Measurements from ENCODE around the gene HACD4. TPM values are rescaled to one million over a fixed set of nuclear protein-coding genes. Genes with fewer than 3 reads are reported as not detected.

Gene HACD4
- total and polyA plus RNA-seq, 9 of the 15 experiments (the other 6 are each of a cell fraction or from before 2014, with no cell fraction given), result 0.02 TPM; not detected in 8

GRCh38 chr9:20981486-20981885, 50.0 kb downstream of the HACD4 start:
- Histone ChIP-seq H3K27me3 (ENCODE audit: control insufficient read depth in 2 of 2, insufficient read depth in 2 of 2, low read length in 2 of 2) (no peaks in the 10 kb centered on the region), H3K9me1 (ENCODE audit: control insufficient read depth, insufficient read depth, low read length) (no peaks in the 10 kb centered on the region), H2AFZ (ENCODE audit: low read depth, low read length) (no peak overlapping the region), H4K20me1 (replicated peaks; ENCODE audit: control insufficient read depth, insufficient read depth, low read length) (no peaks in the 10 kb centered on the region), H3K9me3 (replicated peaks; ENCODE audit: control insufficient read depth, insufficient read depth, low read depth, low read length) (no peaks in the 10 kb centered on the region), H3K27ac (ENCODE audit: extremely low read depth, low read depth, low read length) (no peak overlapping the region), H3K4me3 (no peak overlapping the region), H3K79me2 (ENCODE audit: control insufficient read depth, insufficient read depth, low read length) (no peaks in the 10 kb centered on the region), H3K9ac (ENCODE audit: insufficient read depth in 1 of 2, low read depth in 2 of 2, low read length in 2 of 2) (no peak overlapping the region), H3K36me3 (ENCODE audit: control insufficient read depth, insufficient read depth, low read length) (no peaks in the 10 kb centered on the region), H3K4me2 (ENCODE audit: insufficient read depth, low read length) (no peak overlapping the region), H3K4me1 (replicated peaks in 1 of 2; ENCODE audit: control insufficient read depth in 2 of 2, insufficient read depth in 2 of 2, low read length in 2 of 2) (no peaks in the 10 kb centered on the region)
- no peak for TF ChIP-seq MIER1 (IDR thresholded peaks at IDR 0.05; ENCODE audit: low read depth)
- no peak for TF ChIP-seq FOXM1 (IDR thresholded peaks at IDR 0.05; ENCODE audit: low read depth)
- no peak for TF ChIP-seq FOXM1 (CRISPR knock-in tag; IDR thresholded peaks at IDR 0.05; ENCODE audit: low read depth)
- TF ChIP-seq ZNF695 (CRISPR knock-in tag; IDR thresholded peaks at IDR 0.05), result no peak
- TF ChIP-seq SMAD4 (CRISPR knock-in tag; conservative IDR thresholded peaks at IDR 0.05), result no peak
- TF ChIP-seq FOXK2 (conservative IDR thresholded peaks at IDR 0.05 in 1 of 2, IDR thresholded peaks at IDR 0.05 in 1 of 2; ENCODE audit: low read depth in 2 of 2), result no peak
- TF ChIP-seq FOXP4 (CRISPR knock-in tag; IDR thresholded peaks at IDR 0.05; ENCODE audit: borderline replicate concordance), result no peak
- no peak for TF ChIP-seq EZH2 (IDR thresholded peaks at IDR 0.05; ENCODE audit: borderline replicate concordance, low read depth, low read length)
- TF ChIP-seq ZMIZ1 (IDR thresholded peaks at IDR 0.05; ENCODE audit: low read depth in 2 of 2, low read length in 2 of 2), result no peak
- no peak for TF ChIP-seq DMBX1 (CRISPR knock-in tag; IDR thresholded peaks at IDR 0.05; ENCODE audit: borderline replicate concordance)
- no peak for TF ChIP-seq MAX (CRISPR knock-in tag; IDR thresholded peaks at IDR 0.05)
- no peak for TF ChIP-seq MECOM (CRISPR knock-in tag; IDR thresholded peaks at IDR 0.05)
- no peak for TF ChIP-seq TCF3 (CRISPR knock-in tag; IDR thresholded peaks at IDR 0.05)
- TF ChIP-seq SIN3B (IDR thresholded peaks at IDR 0.05; ENCODE audit: low read depth), result no peak
- TF ChIP-seq SMAD1 (IDR thresholded peaks at IDR 0.05; ENCODE audit: low read depth, low read length, partially characterized antibody), result no peak
- no peak for TF ChIP-seq ZNF408 (CRISPR knock-in tag; IDR thresholded peaks at IDR 0.05; ENCODE audit: low read depth)
- no peak for TF ChIP-seq HOXB6 (CRISPR knock-in tag; IDR thresholded peaks at IDR 0.05; ENCODE audit: borderline replicate concordance)
- in situ Hi-C loops (cut with MboI), result no loop called here
- ATAC-seq (no peak), FAIRE-seq (no peak), DNase-seq (ENCODE audit: extremely low read depth in 1 of 4, low spot score in 3 of 4) (no peak)
- intact Hi-C loops (cut with micrococcal nuclease), result no loop called here
- BruUV-seq (replicated peaks), result no TSS peak
- no CpG with 5 or more reads among the region's 2 CpGs for WGBS (ENCODE audit: insufficient coverage, low coverage, missing lambda C conversion rate)
- ChIA-PET POLR2A (no interaction called here), CTCF (ENCODE audit: low intra/inter-chr PET ratio) (no interaction called here)
